HG03175 (cell line): Measurements from ENCODE around the gene PCDHGA6.
"Not testable (repeated sequence)": the region's sequence is repeated elsewhere in the genome, so short reads cannot be mapped to it uniquely, and the experiment has no call there.

Source experiments
- ATAC-seq: cut with Tn5 transposase; IDR thresholded peaks from one replicate; pipeline ENCODE4 v1.9.1; 2021; ENCODE audit warnings: mild to moderate bottlenecking, moderate library complexity; ENCODE audit not compliant: unreplicated experiment

The PCDHGA6 gene

DNA sequence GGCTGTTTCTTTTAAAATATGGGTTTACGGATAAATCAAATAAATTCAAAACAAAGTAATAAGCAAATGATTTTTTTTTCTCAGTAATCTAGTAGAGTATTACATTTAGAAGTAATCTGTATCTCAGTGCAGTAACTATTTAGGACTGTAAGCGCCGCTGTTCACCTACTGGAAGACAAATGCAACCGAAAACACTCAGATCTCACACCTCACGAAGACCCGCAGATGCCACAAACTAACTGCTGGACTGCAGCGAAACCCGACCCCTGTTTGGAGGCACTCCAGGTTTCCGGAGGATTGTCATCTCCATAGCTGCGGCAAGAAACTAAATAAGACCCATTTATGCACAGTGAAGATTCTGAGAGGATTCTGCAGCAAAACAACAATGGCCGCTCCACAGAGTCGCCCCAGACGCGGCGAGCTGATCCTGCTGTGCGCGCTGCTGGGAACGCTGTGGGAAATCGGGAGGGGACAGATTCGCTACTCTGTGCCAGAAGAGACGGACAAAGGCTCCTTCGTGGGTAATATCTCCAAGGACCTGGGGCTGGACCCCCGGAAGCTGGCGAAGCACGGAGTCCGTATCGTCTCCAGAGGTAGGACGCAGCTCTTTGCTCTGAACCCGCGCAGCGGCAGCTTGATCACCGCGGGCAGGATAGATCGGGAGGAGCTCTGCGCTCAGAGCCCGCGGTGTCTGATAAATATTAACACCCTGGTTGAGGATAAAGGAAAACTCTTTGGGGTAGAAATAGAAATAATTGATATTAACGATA, 18.9 kb downstream of the PCDHGA6 start, which contains the start of gene PCDHGA8:
Gene PCDHGA8, plus strand, starts transcription at position 205 of the 770 bp plus-strand sequence. Its CDS starts 181 bp downstream, at position 386.
- ATAC-seq = no peak

DNA sequence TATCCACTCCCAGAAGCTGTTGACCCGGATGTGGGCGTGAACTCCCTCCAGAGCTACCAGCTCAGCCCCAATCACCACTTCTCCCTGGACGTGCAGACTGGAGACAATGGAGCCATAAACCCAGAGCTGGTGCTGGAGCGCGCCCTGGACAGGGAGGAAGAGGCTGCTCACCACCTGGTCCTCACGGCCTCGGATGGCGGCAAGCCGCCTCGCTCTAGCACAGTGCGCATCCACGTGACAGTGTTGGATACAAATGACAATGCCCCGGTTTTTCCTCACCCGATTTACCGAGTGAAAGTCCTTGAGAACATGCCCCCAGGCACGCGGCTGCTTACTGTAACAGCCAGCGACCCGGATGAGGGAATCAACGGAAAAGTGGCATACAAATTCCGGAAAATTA, 19.6 kb downstream of the PCDHGA6 start:
- ATAC-seq = no peak

DNA sequence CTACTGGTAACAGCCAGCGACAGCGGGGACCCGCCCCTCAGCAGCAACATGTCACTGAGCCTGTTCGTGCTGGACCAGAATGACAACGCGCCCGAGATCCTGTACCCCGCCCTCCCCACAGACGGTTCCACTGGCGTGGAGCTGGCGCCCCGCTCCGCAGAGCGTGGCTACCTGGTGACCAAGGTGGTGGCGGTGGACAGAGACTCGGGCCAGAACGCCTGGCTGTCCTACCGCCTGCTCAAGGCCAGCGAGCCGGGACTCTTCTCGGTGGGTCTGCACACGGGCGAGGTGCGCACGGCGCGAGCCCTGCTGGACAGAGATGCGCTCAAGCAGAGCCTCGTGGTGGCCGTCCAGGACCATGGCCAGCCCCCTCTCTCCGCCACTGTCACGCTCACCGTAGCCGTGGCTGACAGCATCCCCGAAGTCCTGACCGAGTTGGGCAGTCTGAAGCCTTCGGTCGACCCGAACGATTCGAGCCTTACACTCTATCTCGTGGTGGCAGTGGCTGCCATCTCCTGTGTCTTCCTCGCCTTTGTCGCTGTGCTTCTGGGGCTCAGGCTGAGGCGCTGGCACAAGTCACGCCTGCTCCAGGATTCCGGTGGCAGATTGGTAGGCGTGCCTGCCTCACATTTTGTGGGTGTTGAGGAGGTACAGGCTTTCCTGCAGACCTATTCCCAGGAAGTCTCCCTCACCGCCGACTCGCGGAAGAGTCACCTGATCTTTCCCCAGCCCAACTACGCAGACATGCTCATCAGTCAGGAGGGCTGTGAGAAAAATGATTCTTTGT, 20.9 kb downstream of the PCDHGA6 start:
- not testable (repeated sequence) for ATAC-seq

DNA sequence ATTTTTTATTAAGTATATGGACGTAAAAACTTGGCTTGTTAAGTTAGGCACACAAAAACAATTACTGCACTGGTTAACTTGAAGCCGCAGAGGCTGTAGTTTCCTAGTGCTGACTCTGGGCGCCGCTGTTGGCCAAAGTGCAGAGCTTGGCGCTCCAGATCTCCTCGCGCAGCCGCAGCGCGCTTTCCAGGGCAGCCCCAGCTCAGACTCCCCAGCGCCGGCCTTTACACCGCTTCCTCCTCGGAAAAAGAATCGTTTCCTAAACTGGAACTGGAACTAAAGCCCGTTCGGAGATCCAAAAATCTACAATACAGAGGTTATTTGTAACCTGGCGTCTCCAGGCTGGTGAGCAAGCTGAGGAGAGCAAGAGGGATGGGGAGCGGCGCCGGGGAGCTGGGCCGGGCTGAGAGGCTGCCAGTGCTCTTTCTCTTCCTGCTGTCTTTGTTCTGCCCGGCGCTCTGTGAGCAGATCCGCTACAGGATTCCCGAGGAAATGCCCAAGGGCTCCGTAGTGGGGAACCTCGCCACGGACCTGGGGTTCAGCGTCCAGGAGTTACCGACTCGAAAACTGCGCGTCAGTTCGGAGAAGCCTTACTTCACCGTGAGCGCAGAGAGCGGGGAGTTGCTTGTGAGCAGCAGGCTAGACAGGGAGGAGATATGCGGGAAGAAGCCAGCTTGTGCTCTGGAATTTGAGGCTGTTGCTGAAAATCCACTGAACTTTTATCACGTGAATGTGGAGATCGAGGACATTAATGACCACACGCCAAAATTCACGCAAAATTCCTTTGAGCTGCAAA, 24.3 kb downstream of the PCDHGA6 start, which contains the start of gene PCDHGB5:
Gene PCDHGB5, plus strand, starts transcription at position 192 of the 796 bp plus-strand sequence. Its CDS starts 181 bp downstream, at position 373.
- peak; percentile 61 for ATAC-seq

DNA sequence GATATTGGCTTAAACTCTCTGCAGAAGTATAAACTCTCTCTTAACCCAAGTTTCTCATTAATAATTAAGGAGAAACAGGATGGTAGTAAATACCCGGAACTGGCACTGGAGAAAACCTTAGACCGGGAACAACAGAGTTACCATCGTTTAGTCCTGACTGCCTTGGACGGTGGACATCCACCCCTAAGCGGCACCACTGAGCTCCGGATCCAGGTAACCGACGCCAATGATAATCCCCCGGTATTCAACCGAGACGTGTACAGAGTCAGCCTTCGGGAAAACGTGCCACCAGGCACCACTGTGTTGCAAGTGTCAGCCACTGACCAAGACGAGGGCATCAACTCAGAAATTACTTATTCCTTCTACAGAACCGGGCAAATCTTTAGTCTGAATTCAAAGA, 24.9 kb downstream of the PCDHGA6 start:
- no peak for ATAC-seq

DNA sequence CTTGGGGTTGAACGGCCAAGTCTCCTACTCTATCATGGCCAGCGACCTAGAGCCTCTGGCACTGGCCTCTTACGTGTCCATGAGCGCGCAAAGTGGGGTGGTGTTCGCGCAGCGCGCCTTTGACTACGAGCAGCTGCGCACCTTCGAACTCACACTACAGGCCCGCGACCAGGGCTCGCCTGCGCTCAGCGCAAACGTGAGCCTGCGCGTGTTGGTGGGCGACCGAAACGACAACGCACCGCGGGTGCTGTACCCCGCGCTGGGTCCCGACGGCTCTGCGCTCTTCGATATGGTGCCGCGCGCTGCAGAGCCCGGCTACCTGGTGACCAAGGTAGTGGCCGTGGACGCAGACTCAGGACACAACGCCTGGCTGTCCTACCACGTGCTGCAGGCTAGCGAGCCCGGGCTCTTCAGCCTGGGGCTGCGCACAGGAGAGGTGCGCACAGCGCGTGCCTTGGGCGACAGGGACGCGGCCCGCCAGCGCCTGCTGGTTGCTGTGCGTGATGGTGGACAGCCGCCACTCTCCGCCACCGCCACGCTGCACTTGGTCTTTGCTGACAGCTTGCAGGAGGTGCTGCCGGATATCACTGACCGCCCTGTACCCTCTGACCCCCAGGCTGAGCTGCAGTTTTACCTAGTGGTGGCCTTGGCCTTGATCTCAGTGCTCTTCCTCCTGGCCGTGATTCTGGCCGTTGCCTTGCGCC, 26.0 kb downstream of the PCDHGA6 start:
- no peak for ATAC-seq

DNA sequence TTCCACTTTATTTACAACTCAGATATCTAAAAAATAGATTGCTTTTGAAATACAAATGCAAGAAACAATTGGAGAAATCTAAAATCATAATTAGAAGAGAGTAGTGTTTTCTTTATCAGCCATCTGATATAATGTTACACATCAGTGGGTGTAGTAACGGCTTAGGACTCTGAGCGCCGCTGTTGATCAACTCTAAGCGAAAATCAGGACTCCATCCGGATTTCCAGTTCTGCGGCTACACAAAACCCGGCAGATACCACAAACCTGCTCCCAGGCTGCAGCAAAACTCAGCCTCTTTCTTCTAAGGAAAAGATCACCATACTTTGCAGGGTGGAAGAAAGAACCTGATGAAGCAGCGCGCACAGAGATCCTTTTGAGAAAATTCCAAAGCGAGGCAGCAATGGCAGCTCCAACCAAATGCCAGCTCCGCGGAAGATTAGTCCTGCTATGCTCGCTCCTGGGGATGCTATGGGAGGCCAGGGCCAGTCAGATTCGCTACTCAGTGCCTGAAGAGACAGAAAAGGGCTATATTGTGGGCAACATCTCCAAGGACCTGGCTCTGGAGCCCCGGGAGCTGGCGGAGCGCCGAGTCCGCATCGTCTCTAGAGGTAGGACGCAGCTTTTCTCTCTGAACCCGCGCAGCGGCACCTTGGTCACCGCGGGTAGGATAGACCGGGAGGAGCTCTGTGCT, 29.0 kb downstream of the PCDHGA6 start, which contains the start of gene PCDHGA9:
Gene PCDHGA9, plus strand, starts transcription at position 226 of the 691 bp plus-strand sequence. Its CDS starts 175 bp downstream, at position 401.
- ATAC-seq = peak; percentile 47

DNA sequence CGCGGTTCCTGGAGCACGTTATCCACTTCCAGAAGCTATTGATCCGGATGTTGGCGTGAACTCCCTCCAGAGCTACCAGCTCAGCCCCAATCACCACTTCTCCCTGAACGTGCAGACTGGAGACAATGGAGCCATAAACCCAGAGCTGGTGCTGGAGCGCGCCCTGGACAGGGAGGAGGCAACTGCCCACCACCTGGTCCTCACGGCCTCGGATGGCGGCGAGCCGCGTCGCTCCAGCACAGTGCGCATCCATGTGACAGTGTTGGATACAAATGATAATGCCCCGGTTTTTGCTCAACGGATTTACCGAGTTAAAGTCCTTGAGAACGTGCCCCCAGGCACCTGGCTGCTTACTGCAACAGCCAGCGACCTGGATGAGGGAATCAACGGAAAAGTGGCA, 29.7 kb downstream of the PCDHGA6 start:
- ATAC-seq = no peak

DNA sequence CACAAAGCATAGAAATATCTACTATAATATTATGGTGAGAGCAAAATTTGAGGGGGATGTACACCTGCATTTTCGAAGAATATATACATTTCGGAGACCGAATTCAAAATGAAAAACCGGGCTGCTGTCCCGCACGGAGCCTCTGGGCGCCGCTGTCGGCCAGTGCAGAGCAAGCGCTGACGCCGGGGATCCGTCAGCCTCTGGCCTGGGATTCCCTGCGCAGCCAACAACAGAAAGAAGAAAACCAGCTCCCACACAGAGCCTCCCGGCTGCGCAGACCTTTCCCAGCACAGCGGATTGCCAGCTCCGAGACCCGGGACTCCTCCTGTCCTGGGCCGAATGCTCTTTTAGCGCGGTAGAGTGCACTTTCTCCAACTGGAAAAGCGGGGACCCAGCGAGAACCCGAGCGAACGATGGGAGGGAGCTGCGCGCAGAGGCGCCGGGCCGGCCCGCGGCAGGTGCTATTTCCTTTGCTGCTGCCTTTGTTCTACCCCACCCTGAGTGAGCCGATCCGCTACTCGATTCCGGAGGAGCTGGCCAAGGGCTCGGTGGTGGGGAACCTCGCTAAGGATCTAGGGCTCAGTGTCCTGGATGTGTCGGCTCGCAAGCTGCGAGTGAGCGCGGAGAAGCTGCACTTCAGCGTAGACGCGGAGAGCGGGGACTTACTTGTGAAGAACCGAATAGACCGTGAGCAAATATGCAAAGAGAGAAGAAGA, 34.3 kb downstream of the PCDHGA6 start, which contains the start of gene PCDHGB6:
Gene PCDHGB6, plus strand, starts transcription at position 232 of the 716 bp plus-strand sequence. Its CDS starts 182 bp downstream, at position 414.
- ATAC-seq = not testable (repeated sequence)

DNA sequence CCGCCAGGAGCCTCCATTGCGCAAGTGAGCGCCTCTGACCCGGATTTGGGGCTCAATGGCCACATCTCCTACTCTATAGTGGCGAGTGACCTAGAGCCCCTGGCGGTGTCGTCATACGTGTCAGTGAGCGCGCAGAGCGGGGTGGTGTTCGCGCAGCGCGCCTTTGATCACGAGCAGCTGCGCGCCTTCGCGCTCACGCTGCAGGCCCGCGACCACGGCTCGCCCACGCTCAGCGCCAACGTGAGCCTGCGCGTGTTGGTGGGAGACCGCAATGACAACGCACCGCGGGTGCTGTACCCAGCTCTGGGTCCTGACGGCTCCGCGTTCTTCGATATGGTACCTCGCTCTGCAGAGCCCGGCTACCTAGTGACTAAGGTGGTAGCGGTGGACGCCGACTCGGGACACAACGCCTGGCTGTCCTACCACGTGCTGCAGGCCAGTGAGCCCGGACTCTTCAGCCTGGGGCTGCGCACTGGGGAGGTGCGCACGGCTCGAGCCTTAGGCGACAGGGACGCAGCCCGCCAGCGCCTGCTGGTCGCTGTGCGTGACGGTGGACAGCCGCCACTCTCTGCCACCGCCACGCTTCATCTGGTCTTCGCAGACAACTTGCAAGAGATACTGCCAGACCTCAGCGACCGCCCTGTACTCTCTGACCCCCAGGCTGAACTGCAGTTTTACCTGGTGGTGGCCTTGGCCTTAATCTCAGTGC, 36.1 kb downstream of the PCDHGA6 start:
- no peak for ATAC-seq

DNA sequence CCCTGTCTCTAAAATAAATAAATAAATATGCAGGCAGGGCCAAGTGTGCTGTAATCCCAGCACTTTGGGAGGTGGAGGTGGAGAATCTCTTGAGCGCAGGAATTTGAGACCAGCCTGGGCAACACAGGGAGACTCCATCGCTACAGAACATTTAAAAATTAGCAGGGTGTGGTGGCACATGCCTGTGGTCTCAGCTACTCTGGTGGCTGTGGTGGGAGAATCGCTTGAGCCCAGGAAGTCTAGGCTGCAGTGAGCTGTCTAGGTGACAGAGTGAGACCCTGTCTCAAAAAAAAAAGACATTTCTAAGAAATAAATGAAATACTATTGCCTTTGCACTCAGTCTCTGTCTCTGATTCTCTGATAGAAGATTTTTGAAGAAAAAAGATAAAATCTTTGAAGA, 37.9 kb downstream of the PCDHGA6 start:
- no peak for ATAC-seq

DNA sequence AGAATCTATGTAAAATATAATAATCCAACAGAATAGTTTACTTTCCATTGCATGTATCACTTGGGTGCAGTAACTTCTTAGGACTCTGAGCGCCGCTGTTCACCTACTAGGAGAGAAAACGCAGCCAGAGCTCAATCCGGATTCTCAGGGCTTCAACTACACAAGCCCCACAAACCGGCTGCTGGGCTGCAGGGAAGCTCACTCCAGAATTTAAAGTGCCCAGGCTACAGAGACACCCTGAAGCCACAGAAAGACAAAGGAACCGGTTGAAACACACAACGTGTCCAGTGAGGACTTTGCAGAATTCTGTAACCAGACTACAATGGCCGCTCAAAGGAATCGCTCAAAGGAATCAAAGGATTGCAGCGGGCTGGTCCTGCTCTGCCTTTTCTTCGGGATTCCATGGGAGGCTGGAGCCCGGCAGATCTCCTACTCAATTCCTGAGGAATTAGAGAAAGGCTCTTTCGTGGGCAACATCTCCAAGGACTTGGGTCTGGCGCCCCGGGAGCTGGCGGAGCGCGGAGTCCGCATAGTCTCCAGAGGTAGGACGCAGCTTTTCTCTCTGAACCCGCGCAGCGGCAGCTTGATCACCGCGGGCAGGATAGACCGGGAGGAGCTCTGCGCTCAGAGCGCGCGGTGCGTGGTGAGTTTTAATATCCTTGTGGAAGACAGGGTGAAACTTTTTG, 39.3 kb downstream of the PCDHGA6 start, which contains the start of gene PCDHGA10:
Gene PCDHGA10, plus strand, starts transcription at position 134 of the 686 bp plus-strand sequence. Its CDS starts 189 bp downstream, at position 323.
- ATAC-seq = peak; percentile 77

DNA sequence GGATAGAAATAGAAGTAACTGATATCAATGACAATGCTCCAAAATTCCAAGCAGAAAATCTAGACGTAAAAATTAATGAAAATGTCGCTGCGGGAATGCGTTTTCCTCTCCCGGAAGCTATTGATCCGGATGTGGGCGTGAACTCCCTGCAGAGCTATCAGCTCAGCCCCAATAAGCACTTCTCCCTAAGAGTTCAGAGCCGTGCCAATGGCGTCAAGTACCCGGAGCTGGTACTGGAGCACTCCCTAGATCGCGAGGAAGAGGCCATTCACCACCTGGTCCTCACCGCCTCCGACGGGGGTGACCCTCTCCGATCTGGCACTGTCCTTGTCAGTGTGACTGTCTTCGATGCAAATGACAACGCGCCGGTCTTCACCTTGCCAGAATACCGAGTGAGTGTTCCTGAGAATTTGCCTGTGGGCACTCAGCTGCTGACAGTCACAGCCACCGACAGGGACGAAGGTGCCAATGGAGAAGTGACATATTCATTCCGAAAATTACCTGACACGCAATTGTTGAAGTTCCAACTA, 39.9 kb downstream of the PCDHGA6 start:
- no peak for ATAC-seq

DNA sequence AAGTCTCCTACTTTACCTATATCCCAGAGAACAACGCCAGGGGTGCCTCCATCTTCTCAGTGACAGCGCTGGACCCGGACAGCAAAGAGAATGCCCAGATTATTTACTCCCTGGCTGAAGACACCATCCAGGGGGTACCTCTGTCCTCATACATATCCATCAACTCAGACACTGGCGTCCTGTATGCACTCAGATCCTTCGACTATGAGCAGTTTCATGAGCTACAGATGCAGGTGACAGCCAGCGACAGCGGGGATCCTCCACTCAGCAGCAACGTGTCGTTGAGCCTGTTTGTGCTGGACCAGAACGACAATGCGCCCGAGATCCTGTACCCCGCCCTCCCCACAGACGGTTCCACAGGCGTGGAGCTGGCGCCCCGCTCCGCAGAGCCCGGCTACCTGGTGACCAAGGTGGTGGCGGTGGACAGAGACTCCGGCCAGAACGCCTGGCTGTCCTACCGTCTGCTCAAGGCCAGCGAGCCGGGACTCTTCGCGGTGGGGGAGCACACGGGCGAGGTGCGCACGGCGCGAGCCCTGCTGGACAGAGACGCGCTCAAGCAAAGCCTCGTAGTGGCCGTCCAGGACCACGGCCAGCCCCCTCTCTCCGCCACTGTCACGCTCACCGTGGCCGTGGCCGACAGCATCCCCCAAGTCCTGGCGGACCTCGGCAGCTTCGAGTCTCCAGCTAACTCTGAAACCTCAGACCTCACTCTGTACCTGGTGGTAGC, 41.0 kb downstream of the PCDHGA6 start:
- not testable (repeated sequence) for ATAC-seq

DNA sequence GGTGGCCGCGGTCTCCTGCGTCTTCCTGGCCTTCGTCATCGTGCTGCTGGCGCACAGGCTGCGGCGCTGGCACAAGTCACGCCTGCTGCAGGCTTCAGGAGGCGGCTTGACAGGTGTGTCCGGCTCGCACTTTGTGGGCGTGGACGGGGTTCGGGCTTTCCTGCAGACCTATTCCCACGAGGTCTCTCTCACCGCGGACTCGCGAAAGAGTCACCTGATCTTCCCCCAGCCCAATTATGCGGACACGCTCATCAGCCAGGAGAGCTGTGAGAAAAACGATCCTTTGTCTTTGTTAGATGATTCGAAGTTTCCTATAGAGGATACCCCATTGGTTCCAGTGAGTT, 41.6 kb downstream of the PCDHGA6 start:
- not testable (repeated sequence) for ATAC-seq

DNA sequence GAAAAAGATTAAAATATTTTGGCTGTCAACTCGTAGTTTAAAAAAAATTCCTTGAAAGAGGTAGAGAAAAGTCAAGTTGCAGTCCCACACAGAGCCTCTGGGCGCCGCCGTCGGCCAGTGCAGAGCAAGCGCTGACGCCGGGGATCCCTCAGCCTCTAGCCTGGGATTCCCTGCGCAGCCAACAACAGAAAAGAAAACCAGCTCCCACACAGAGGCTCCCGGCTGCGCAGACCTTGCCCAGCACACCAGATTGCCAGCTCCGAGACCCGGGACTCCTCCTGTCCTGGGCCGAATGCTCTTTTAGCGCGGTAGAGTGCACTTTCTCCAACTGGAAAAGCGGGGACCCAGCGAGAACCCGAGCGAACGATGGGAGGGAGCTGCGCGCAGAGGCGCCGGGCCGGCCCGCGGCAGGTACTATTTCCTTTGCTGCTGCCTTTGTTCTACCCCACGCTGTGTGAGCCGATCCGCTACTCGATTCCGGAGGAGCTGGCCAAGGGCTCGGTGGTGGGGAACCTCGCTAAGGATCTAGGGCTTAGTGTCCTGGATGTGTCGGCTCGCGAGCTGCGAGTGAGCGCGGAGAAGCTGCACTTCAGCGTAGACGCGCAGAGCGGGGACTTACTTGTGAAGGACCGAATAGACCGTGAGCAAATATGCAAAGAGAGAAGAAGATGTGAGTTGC, 43.9 kb downstream of the PCDHGA6 start, which contains the start of gene PCDHGB7:
Gene PCDHGB7, plus strand, starts transcription at position 184 of the 679 bp plus-strand sequence. Its CDS starts 183 bp downstream, at position 367.
- peak; percentile 60 for ATAC-seq
